Activated naive CD8-positive, alpha-beta T cell (primary cell): Measurements from ENCODE around the gene PRR23E.

ENCODE experiments used
- H3K27ac Mint-ChIP-seq: one replicate; pipeline ENCODE4 v1.8.0; 2021; ENCODE audit warnings: mixed read lengths
- H3K27me3 Mint-ChIP-seq: one replicate; pipeline ENCODE4 v1.8.0; 2021; ENCODE audit warnings: mixed read lengths
- H3K36me3 Mint-ChIP-seq: one replicate; pipeline ENCODE4 v1.8.0; 2021; ENCODE audit warnings: mixed read lengths
- H3K4me1 Mint-ChIP-seq: one replicate; pipeline ENCODE4 v1.8.0; 2021; ENCODE audit warnings: low read depth, mixed read lengths
- H3K4me3 Mint-ChIP-seq: one replicate; pipeline ENCODE4 v1.8.0; 2021; ENCODE audit warnings: mild to moderate bottlenecking, mixed read lengths
- H3K9me3 Mint-ChIP-seq: one replicate; pipeline ENCODE4 v1.8.0; 2021; ENCODE audit warnings: low read depth, mixed read lengths

PRR23E gene

GRCh38 chr3:127172211-127172610, 20.7 kb upstream of the PRR23E start:
- Mint-ChIP-seq H3K4me3 (no peak overlapping the region), H3K9me3 (no peaks in the 10 kb centered on the region), H3K27me3 (peaks cover 14% of the 10 kb centered on the region), H3K36me3 (no peaks in the 10 kb centered on the region), H3K4me1 (no peaks in the 10 kb centered on the region), H3K27ac (no peak overlapping the region)

DNA sequence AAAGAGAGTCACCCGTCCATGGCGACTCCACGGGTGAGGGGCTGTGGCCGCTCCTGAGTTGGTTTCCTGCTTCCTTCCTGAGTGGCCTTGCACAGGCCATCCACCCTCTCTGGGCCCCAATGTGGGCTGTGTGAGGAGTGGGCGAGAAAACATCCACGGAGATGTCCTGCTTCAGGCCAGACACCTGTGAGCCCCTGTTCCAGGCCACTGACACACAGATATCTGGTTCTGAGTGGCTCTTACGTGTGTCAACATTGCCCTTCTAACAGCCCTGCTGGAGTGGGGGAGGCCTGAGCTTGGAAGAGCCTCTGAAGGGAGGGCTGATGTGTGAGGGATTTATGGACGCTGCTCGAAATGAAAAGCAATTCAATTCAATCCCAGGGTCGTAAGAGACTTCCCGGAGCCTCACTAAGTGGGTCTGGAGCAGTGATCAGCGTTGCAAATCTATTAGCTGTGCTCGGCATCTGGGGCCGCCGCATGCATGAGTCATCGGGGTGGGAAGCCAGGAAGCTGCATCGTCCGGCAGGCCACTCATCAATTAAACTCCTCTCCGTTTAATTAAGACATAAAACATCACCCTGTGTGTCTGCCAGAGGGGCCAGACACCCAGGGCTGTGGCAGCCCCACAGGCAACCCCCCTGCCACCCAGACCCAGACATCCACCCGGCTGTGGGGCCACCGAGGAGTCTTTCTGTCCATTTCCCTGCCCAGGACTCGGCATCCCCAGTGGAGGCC, 20.0 kb upstream of the PRR23E start:
- Mint-ChIP-seq H3K27me3 (peaks cover 14% of the 10 kb centered on the region), H3K4me1 (no peaks in the 10 kb centered on the region), H3K27ac (no peak overlapping the region), H3K36me3 (no peaks in the 10 kb centered on the region), H3K4me3 (no peak overlapping the region), H3K9me3 (no peaks in the 10 kb centered on the region)

DNA sequence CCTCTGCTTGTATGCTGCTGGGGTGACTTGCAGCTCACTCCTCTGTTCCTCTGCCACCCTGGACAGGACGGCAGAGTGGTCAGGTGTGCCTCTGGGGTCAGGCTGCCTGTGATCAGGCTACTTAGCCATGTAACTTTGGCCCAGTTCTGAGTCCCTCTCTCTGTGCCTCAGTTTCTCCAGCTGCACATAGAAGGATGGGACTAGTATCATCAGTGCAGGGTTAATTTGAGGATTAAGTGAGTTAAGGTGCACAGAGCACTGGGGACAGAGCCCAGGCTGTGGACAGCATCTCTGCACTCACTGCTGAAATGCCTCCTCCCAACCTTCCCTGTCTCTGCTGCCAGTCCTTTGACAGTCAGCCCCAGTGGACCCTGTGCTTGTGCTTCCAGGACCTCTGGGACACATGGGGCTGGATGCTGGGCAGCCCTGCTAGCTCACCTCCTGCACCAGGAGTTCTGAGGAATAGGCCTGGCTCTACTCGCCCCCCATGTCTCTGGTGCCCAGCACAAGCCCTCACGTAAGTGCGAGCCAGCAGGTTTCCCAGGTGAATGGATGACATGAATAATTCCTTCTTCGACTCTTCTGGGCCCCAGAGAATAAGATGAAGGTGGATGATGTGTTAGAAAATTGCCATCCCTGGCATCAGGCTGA, 19.3 kb upstream of the PRR23E start:
- no peak overlapping the region for H3K4me3 Mint-ChIP-seq
- H3K27ac Mint-ChIP-seq: no peak overlapping the region
- H3K9me3 Mint-ChIP-seq: no peaks in the 10 kb centered on the region
- no peaks in the 10 kb centered on the region for H3K36me3 Mint-ChIP-seq
- H3K27me3 Mint-ChIP-seq: peaks cover 10% of the 10 kb centered on the region
- no peaks in the 10 kb centered on the region for H3K4me1 Mint-ChIP-seq

- no peaks in the 10 kb centered on the region for H3K4me1 Mint-ChIP-seq
- H3K4me3 Mint-ChIP-seq: no peak overlapping the region
- no peak overlapping the region for H3K27ac Mint-ChIP-seq
- no peaks in the 10 kb centered on the region for H3K9me3 Mint-ChIP-seq
- peaks cover 7% of the 10 kb centered on the region for H3K27me3 Mint-ChIP-seq
- no peaks in the 10 kb centered on the region for H3K36me3 Mint-ChIP-seq
These were observed 18.6 kb upstream of the PRR23E start for GRCh38 chr3:127174284-127174683.

DNA sequence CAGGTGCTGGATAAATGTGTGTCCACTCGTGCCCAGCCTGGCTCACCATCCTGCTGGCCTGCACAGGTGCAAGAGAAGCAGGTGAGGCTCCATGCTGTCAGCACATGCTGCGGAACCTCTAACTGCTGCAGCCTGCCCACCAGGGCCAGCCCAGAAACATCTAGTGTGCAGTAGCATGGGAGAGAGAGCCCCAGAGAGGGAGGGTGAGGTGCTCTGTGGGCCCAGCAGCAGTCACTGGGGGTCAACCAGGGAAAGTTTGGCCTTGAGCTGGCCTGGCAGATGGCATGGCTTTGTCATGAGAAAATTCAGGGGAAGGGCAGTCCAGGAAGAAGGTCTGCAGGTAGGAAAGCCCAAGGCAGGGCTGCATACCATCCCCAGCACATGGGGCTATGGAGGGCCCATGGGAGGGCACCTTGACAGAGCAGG, 18.2 kb upstream of the PRR23E start:
- no peaks in the 10 kb centered on the region for H3K36me3 Mint-ChIP-seq
- no peak overlapping the region for H3K4me3 Mint-ChIP-seq
- H3K4me1 Mint-ChIP-seq: no peaks in the 10 kb centered on the region
- H3K27me3 Mint-ChIP-seq: peaks cover 7% of the 10 kb centered on the region
- no peaks in the 10 kb centered on the region for H3K9me3 Mint-ChIP-seq
- H3K27ac Mint-ChIP-seq: no peak overlapping the region

- H3K9me3 Mint-ChIP-seq: no peaks in the 10 kb centered on the region
- peaks cover 6% of the 10 kb centered on the region for H3K27me3 Mint-ChIP-seq
- H3K4me3 Mint-ChIP-seq: no peak overlapping the region
- no peaks in the 10 kb centered on the region for H3K36me3 Mint-ChIP-seq
- no peaks in the 10 kb centered on the region for H3K4me1 Mint-ChIP-seq
- no peak overlapping the region for H3K27ac Mint-ChIP-seq
These were observed 17.7 kb upstream of the PRR23E start for GRCh38 chr3:127175272-127175671.

DNA sequence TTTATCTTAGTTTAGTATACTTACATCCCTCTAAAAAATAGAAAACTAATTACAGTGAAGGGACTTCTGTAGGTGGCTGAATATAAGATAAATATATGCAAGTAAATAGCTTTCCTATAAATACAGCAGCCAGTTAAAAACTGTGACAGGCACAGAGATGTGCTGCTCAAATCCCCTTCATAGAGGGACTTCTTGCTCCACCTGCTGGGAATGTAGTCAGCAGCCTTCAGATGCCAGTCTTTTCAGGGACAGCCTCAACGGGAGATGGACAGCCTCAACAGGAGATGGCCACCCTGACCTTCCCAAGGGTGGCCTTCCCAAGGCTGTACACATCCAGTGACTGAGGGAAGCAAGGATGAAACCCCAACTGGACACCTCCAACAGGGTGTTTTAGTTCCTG, 15.7 kb upstream of the PRR23E start:
- H3K4me3 Mint-ChIP-seq: no peak overlapping the region
- H3K27ac Mint-ChIP-seq: no peak overlapping the region
- H3K27me3 Mint-ChIP-seq: peaks cover 5% of the 10 kb centered on the region
- H3K4me1 Mint-ChIP-seq: no peaks in the 10 kb centered on the region
- H3K36me3 Mint-ChIP-seq: no peaks in the 10 kb centered on the region
- H3K9me3 Mint-ChIP-seq: no peaks in the 10 kb centered on the region

GRCh38 chr3:127180859-127181258, 12.1 kb upstream of the PRR23E start:
- Mint-ChIP-seq H3K4me1 (no peaks in the 10 kb centered on the region), H3K27me3 (no peaks in the 10 kb centered on the region), H3K27ac (no peak overlapping the region), H3K36me3 (no peaks in the 10 kb centered on the region), H3K4me3 (no peak overlapping the region), H3K9me3 (no peaks in the 10 kb centered on the region)

- H3K9me3 Mint-ChIP-seq: no peaks in the 10 kb centered on the region
- H3K4me1 Mint-ChIP-seq: no peaks in the 10 kb centered on the region
- no peak overlapping the region for H3K4me3 Mint-ChIP-seq
- H3K27me3 Mint-ChIP-seq: no peaks in the 10 kb centered on the region
- no peaks in the 10 kb centered on the region for H3K36me3 Mint-ChIP-seq
- no peak overlapping the region for H3K27ac Mint-ChIP-seq
These were observed 10.5 kb upstream of the PRR23E start for GRCh38 chr3:127182431-127182830.

- Mint-ChIP-seq H3K4me1 (no peaks in the 10 kb centered on the region), H3K4me3 (no peak overlapping the region), H3K9me3 (no peaks in the 10 kb centered on the region), H3K27me3 (no peaks in the 10 kb centered on the region), H3K36me3 (no peaks in the 10 kb centered on the region), H3K27ac (no peak overlapping the region)
These were observed 9.8 kb upstream of the PRR23E start for GRCh38 chr3:127182848-127183714.

DNA sequence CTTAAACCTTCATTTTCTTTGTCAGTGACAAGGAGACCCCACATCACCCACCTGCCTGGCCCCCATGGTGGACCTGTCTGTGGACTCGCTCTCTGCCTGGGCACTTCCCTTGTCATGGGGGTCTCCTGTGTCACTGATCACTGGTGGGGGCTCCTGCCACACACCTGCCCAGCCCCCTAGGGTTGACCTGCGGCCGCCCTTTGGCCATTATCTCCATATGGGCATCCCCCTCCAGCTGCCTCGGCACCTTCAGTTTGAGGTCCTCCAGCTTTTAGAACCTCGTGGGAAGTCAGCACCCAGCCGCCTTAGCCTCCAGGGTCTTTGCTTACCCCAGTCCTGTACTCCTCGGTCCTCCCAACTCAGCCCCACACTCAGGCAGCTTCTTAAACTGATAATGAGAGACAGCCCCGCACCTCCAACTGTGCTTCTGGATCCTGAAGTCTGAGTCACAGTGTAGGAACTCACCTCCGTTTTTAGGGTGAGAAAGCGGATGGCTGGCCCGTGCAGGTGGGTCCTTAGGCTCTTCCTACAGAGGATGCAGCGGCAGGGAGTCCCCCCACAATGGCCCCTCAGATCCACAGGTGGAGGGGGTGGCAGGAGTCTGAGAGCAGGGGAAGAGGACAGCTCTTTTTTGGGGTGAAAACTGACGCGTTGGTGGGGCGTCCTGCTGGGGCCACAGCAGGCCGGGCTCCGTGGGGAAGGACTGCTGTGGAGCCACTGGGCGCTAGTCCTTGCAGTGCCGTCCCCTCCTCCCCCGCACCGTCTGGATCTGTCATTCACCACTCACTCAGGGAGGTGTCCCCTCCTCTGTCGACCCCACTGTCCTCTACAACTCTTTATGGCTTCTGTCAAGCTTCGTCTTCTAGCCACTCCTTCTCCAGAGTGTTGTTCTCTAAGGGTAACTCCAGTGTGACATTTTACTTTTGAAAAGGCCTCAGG, 8.7 kb upstream of the PRR23E start:
- no peak overlapping the region for H3K4me3 Mint-ChIP-seq
- H3K27me3 Mint-ChIP-seq: no peaks in the 10 kb centered on the region
- no peaks in the 10 kb centered on the region for H3K36me3 Mint-ChIP-seq
- no peak overlapping the region for H3K27ac Mint-ChIP-seq
- H3K9me3 Mint-ChIP-seq: no peaks in the 10 kb centered on the region
- H3K4me1 Mint-ChIP-seq: no peaks in the 10 kb centered on the region

GRCh38 chr3:127184870-127185216, 8.1 kb upstream of the PRR23E start:
- Mint-ChIP-seq H3K27ac (no peak overlapping the region), H3K36me3 (no peaks in the 10 kb centered on the region), H3K9me3 (no peaks in the 10 kb centered on the region), H3K27me3 (no peaks in the 10 kb centered on the region), H3K4me3 (no peak overlapping the region), H3K4me1 (no peaks in the 10 kb centered on the region)

DNA sequence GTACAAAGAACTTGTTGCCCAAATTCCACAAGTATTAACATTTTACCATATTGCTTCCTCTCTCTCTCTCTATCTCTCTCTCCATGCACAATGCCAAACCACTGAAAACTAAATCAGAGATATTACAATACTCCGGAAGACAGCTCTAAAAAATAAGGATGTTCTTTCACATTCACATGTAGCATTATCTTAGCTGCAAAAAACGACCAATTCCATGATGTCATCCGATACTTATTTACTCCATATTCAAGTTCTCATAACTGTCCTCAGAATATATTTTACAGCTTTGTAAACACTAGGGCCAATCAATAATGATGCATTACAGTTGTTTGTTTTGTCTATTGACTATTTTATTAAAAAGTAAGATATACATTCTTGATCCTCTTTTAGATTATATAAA, 7.7 kb upstream of the PRR23E start:
- no peak overlapping the region for H3K4me3 Mint-ChIP-seq
- no peaks in the 10 kb centered on the region for H3K9me3 Mint-ChIP-seq
- no peak overlapping the region for H3K27ac Mint-ChIP-seq
- no peaks in the 10 kb centered on the region for H3K36me3 Mint-ChIP-seq
- no peaks in the 10 kb centered on the region for H3K4me1 Mint-ChIP-seq
- no peaks in the 10 kb centered on the region for H3K27me3 Mint-ChIP-seq

DNA sequence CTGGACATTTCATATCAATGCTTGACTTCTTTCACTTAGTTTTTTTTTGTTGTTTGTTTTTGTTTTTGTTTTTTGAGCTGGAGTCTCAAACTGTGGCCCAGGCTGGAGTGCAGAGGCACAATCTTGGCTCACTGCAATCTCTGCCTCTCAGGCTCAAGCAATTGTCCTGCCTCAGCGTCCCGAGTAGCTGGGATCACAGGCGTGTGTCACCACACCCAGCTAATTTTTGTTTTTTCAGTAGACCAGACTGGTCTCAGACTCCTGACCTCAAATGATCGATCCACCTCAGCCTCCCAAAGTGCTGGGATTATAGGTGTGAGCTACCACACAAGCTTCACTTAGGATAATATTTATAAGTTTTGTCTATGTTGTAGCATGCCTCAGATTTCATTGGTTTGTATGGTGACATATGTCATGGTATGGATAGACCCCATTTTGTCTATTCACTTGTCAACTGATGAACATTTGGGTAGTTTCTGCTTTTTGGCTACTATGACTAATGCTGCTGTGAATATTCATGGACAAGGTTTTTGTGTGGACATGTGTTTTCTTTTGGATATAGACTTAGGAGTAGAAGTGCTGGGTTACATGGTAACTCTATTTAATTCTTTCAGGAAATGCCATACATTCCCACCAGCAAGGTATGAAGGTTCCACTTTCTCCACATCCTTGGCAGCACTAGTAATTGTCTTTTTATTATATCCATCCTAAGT, 6.8 kb upstream of the PRR23E start:
- Mint-ChIP-seq H3K4me3 (no peak overlapping the region), H3K36me3 (no peaks in the 10 kb centered on the region), H3K27me3 (no peaks in the 10 kb centered on the region), H3K9me3 (no peaks in the 10 kb centered on the region), H3K4me1 (no peaks in the 10 kb centered on the region), H3K27ac (no peak overlapping the region)
